Glomerular endothelial cell (primary cell): ENCODE data around the gene AGPAT2. TPM values are rescaled to one million over a fixed set of nuclear protein-coding genes. Genes with fewer than 3 reads are reported as not detected.
"Not testable (repeated sequence)": the region's sequence is repeated elsewhere in the genome, so short reads cannot be mapped to it uniquely, and the experiment has no call there.

Experiments
- DNase-seq: peaks from one replicate; pipeline ENCODE4 v3.0.0-alpha.2; 2011; ENCODE audit warnings: low read depth, low spot score; ENCODE audit errors: extremely low read depth
- total RNA-seq: library from RNA; depleted of rRNA; stranded (reverse); fragments of >200 nt; gene quantifications from 2 replicates; pipeline ENCODE4 v1.2.3, GENCODE V29; 2015

Gene AGPAT2
- total RNA-seq, 1 donor from 2014 or later, result 43.2 TPM

DNA sequence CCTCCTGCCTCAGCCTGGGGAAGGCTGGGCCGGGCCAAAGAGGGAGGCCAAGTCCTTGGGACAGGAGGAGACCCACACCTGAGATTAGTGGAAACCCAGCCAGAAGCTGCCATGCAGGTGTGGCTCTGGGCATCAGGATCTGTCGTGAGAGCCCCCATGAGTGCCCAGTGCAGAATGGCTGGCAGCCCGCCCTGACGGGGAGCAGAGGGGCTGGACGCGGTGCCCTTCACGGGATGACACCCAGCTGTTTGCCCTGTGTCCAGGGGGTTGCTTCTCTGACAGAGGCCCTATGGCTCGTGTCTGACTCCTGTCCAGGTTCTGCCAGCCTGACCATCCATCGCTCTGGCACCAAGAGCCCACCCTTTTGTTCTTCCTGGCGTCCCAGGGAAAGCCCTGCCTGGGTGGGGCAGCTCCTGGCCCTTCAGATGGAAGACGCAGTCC, 33.7 kb upstream of the AGPAT2 start:
- no peak for DNase-seq

GRCh38 chr9:136720251-136720897, 33.1 kb upstream of the AGPAT2 start:
- no peak for DNase-seq

DNA sequence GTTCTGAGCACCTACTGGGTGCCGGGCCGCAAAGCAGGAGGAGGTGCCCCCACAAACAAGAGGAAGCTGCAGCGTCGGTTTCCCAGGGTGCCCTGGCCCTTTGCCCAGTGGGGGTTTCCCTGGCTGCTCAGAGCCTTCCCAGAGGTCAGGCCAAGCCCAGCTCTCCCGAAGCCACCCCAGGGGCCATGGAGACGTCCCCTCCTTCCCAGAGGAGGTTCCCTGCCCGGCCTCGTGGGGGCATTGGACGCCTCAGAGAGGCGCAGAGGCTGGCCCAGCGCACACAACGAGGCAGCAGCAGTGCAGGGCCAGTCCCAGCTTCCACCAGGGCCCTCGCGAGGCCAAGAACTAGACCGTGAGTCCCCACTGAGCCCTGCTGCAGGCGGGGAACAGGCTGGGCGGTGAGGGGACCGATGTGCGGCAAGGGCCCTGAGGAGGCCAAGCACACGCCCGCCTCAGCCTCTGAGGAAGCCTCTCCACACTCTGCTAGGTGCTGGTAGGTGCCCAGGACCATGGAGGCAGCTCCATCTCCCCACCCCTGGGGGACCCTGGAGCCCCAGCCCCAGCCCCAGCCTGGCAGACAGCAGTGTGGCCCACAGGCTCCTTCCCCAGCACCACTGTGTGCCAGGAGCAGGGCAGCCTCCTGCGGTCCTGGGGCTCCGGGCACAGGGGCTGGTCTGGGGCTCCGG, 32.1 kb upstream of the AGPAT2 start:
- no peak for DNase-seq

- no peak for DNase-seq
These were observed 31.3 kb upstream of the AGPAT2 start for GRCh38 chr9:136718345-136719194.

GRCh38 chr9:136717399-136717798, 30.1 kb upstream of the AGPAT2 start:
- DNase-seq, result no peak

- DNase-seq, result no peak
These were observed 27.6 kb upstream of the AGPAT2 start for GRCh38 chr9:136714893-136715274.

GRCh38 chr9:136714096-136714892, 27.0 kb upstream of the AGPAT2 start:
- peak; percentile 71 for DNase-seq

- no peak for DNase-seq
These were observed 26.3 kb upstream of the AGPAT2 start for GRCh38 chr9:136713550-136713949.

DNA sequence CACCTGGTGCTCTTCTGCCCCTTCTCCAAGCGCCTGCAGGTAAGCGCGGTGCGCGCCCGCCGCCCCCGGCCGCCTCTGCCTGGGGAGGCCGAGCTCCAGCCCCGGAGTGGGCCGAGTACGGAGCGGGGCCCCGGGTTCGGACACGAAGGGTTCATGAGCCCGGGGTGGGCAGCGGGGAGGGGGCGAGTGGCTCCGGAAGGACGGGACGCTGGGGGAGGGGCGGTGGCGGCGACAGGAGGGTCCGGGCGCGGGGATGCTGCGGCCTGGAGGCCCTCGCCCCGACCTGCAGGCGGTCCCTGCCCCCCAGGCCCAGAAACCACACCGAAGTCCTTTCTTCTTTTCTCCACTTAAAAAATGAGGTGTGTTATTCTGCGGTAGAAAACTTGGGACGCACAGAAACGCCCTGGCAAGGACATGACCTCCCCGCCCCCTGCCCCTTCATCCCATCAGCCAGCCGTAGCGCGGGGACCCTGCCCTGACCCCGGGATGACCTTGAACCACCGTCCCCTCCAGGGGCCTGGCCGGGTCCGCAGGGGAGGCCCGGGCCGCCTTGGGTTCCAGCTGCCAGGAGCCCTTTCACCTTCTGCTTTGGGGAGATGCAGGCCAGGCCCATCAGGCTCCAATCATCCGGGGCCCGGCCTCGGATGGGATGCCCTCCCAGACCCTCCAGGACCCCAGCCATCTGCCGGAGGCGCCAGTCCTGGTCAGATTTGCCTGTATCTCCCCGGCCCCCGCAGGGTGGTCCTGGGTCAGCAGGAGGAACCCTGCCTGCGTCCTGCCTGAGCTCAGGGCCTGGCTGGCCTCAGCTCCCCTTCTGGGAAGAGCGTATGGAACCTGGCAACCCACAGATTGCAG, 25.7 kb upstream of the AGPAT2 start:
- DNase-seq, result no peak

DNA sequence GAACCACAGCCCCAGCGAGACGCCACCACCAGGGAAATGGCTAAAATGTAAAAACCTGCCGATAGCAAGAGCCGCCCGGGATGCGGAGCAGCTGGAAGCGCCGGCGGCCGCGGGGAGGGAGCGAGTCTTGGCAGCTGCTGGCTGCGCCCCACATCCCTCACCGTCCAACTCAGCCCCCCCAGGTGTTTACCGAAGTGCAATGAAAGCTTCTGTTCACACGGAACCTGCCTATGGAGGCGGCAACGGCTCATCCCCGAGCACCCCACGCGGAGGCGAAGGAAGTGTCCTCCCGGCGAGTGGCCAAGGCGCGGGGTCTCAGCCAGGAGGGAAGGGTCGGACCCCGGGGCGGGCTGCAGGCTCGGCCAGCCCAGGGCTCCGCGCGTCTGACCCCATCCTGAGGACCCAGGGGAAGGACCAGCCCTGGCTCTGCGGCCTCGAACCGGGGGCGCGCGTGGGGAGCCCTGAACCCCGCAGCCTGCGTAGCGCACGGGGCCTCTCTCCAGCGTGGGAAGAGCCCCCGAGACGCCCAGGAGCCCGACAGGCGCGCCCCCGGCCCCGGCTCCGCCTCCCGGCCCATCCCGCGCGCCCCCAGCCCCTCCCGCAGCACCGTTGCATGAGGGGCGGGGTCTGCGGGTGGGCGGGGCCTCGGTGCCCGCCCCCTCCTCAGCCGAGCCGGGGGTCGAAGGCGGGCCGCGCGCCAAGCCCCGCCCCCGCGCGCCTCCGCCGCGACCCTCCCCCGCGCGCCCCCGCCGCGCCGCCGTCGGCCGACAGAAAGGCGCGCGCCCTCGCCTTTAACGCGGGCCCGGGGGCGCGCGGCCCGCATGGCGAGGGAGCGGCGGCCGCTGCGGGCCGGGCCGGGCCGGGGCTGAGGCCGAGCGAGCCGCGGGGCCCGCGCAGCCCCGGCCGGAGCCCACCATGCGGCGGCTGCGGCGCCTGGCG, 24.8 kb upstream of the AGPAT2 start, which contains the start of gene DIPK1B:
Gene DIPK1B, plus strand, starts transcription at position 822 of the 939 bp plus-strand sequence. Its CDS starts 94 bp downstream, at position 916.
- DNase-seq, result no peak

- not testable (repeated sequence) for DNase-seq
These were observed 24.0 kb upstream of the AGPAT2 start for GRCh38 chr9:136711219-136711648.

DNA sequence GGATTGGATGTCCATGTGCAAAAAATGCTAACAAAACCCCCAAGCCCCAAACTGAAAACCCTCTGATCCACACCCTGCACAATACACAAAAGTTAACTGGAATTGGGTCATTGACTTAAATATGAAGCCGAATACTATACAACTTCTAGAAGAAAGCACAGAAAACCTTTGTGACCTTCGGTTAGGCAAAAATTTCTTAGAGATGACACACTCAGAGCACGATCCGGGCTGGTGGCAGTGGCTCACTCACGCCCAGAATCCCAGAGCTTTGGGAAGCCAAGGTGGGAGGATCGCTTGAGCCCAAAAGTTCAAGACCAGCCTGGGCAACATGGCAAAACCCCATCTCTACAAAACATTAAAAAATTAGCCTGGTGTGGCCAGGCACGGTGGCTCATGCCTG, 23.3 kb upstream of the AGPAT2 start:
- no peak for DNase-seq

GRCh38 chr9:136709454-136710109, 22.3 kb upstream of the AGPAT2 start:
- no peak for DNase-seq

DNA sequence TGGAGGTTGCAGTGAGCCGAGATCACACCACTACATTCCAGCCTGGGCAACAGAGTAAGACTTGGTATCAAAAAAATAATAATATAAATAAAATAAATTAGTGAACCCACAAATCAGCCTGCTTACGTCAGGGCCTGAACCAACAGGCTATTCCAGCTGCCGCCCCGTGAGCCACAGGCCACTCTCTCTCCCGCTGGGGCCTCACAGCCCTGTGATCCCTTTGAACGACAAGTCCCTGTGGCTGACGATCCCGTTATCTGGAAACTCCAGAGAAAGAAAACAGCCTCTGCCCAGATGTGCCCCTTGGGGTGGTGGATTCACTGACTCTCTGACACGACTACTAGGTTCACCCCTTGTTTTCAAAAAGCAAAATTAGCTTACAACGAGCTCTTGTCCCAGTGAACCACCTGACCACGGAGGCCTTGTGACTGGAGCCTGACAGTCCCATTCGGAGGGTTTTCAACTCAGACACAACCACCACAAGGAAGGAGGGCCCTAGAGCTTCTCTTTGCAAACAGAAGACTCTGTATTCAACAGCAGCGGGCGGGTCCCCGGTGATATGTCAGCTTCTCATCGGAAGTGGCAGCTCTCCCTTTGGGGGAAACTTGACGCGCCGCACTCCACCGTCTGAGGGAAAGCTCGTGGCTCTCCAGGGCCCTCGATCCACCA, 20.7 kb upstream of the AGPAT2 start:
- DNase-seq, result no peak

DNA sequence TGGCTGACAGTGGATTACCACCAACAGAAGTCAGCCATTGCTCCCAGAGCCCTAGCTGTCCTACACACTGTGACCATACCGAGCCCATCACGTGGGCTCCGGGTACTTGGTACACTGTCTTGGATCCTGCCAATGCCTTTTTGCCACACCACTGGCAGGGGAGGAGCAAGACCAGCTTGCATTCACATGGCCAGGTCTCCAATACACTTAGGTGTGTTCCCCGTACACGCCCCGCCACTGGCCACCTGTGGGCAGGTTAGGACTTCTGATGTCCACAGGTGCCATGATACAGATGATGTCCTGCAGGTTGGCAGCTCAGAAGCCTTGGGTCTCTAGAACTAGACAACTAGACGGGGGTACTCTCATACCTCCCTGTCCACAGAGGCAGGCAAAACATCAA, 19.8 kb upstream of the AGPAT2 start:
- no peak for DNase-seq

- no peak for DNase-seq
These were observed 18.3 kb upstream of the AGPAT2 start for GRCh38 chr9:136705564-136705963.

DNA sequence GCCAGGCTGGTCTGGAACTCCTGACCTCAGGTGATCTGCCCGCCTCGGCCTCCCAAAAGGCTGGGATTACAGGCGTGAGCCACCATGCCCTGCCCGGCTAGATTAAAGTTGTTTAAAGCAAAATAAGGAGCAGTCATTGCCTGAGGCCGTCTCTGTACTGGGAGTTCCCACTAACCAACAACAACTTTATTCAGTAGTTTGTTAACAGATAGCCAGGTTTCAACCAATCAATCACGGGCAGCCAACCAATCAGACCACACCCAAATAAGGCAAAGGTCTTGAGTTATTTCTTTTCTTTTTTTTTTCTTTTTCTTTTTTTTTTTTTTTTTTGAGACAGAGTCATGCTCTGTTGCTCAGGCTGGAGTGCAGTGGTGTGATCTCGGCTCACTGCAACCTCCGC, 17.5 kb upstream of the AGPAT2 start:
- not testable (repeated sequence) for DNase-seq
